ENCODE data around the gene COL4A6. TPM values are rescaled to one million over a fixed set of nuclear protein-coding genes. Genes with fewer than 3 reads are reported as not detected.

The COL4A6 gene
- total and polyA plus RNA-seq, 2 of the 8 experiments (the other 6 are each of a cell fraction or from before 2014, with no cell fraction given) = 5.9 to 11.8 TPM

DNA sequence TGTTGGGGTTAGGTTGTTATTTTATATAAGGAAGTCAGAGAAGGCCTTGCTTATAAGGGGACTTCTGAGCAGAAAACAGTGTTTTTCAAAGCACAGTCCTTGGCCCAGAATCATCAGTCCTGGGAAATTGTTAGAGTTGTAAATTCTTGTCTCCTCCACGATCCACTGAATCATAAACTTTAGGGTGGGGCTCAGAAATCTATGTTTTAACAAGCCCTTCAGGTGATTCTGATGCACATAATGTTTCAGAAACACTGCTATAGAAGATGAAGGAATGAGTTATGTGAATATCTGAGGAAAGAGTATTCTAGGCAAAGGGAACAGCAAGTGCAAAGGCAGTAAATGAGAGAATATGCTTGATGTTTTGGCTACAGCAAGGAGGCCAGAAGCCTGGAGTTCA, 121.8 kb downstream of the COL4A6 start:
- Histone ChIP-seq H3K56ac (replicated peaks; ENCODE audit: insufficient read length, low read depth, low read length) (no peak overlapping the region), H3K9me3 (ENCODE audit: insufficient read depth in 2 of 2, low read depth in 1 of 2, low read length in 1 of 2) (no peaks in the 10 kb centered on the region), H2BK15ac (ENCODE audit: low read length) (no peak overlapping the region), H3K4me2 (ENCODE audit: insufficient read depth in 1 of 2, low read depth in 2 of 2, low read length in 2 of 2) (no peak overlapping the region), H2BK5ac (ENCODE audit: low read depth, low read length) (no peak overlapping the region), H4K20me1 (replicated peaks in 1 of 2; ENCODE audit: control insufficient read depth in 1 of 2, insufficient read depth in 2 of 2, low read length in 2 of 2) (no peaks in the 10 kb centered on the region), H3K23me2 (ENCODE audit: low read depth, low read length) (no peaks in the 10 kb centered on the region), H3K36me3 (ENCODE audit: control insufficient read depth in 2 of 4, insufficient read depth in 4 of 4, low read length in 3 of 4) (no peaks in the 10 kb centered on the region), H3K9ac (replicated peaks in 1 of 4; ENCODE audit: extremely low read depth in 1 of 4, low read depth in 3 of 4, low read length in 3 of 4) (no peak overlapping the region), H3K18ac (ENCODE audit: extremely low read depth, low read length) (no peak overlapping the region), H2BK20ac (ENCODE audit: low read length) (no peak overlapping the region), H2AK5ac (ENCODE audit: low read depth, low read length) (no peak overlapping the region), H2AFZ (ENCODE audit: low read length) (no peak overlapping the region), H4K91ac (replicated peaks; ENCODE audit: insufficient read length, low read length) (no peak overlapping the region), H2BK120ac (replicated peaks; ENCODE audit: low read depth, low read length) (no peak overlapping the region), H3K4me3 (ENCODE audit: extremely low read depth in 1 of 4, insufficient read depth in 2 of 4, low read depth in 3 of 4, low read length in 4 of 4) (no peak overlapping the region), H3K4me1 (replicated peaks in 1 of 4; ENCODE audit: control insufficient read depth in 3 of 4, insufficient read depth in 4 of 4, low read length in 3 of 4) (no peaks in the 10 kb centered on the region), H3K27ac (ENCODE audit: low read depth, low read length) (no peak overlapping the region), H3K27me3 (replicated peaks in 1 of 4; ENCODE audit: control insufficient read depth in 3 of 4, extremely low read depth in 1 of 4, insufficient read depth in 3 of 4, low read length in 3 of 4) (no peaks in the 10 kb centered on the region; a peak in 1 of 7 replicates), H3K79me2 (ENCODE audit: control insufficient read depth in 1 of 2, insufficient read depth in 2 of 2, low read length in 2 of 2) (no peaks in the 10 kb centered on the region), H3K4ac (replicated peaks; ENCODE audit: insufficient read length, low read depth, low read length) (no peak overlapping the region), H3K14ac (ENCODE audit: insufficient read length) (no peak overlapping the region), H2BK12ac (ENCODE audit: low read depth, low read length) (no peak overlapping the region), H3K79me1 (ENCODE audit: low read depth, low read length) (no peaks in the 10 kb centered on the region), H4K5ac (ENCODE audit: insufficient read length, low read depth, low read length) (no peak overlapping the region), H4K8ac (ENCODE audit: extremely low read depth, insufficient read depth, low read length) (no peak overlapping the region), H3K23ac (ENCODE audit: insufficient read length) (no peak overlapping the region)
- DNase-seq (ENCODE audit: low read depth in 1 of 2, low spot score in 2 of 2) = no peak
- POLR2A ChIA-PET (ENCODE audit: partially characterized antibody) = no interaction called here
- WGBS, 2 experiments (ENCODE audit: extremely low coverage in 1 of 2, insufficient coverage in 1 of 2, insufficient read length in 1 of 2, insufficient replicate concordance in 2 of 2, low coverage in 1 of 2, low lambda C conversion rate in 2 of 2, missing lambda C conversion rate in 1 of 2) = 90% methylated on average over 1 of the region's 1 CpG; no CpG with 5 or more reads in 1 of the 2 experiments
- CTCF ChIA-PET (ENCODE audit: partially characterized antibody) = interaction anchor here (0.7 kb wide), 1 partner anchor 24 kb away, joined by 5 read pairs; no protein-coding TSS in a partner anchor
- FAIRE-seq = no peak
- TF ChIP-seq CHD1 (IDR thresholded peaks at IDR 0.05; ENCODE audit: low read depth, low read length) = no peak
- no peak for TF ChIP-seq BCL11A (IDR thresholded peaks at IDR 0.05; ENCODE audit: low read depth in 2 of 2, low read length in 2 of 2)
- TF ChIP-seq BRCA1 (IDR thresholded peaks at IDR 0.05; ENCODE audit: low read depth, low read length) = no peak
- TF ChIP-seq ZNF274 (IDR thresholded peaks at IDR 0.05; ENCODE audit: borderline replicate concordance, extremely low read depth, low read length) = no peak
- no peak for TF ChIP-seq KDM5A (IDR thresholded peaks at IDR 0.05; ENCODE audit: low read length)
- no peak for TF ChIP-seq BACH1 (IDR thresholded peaks at IDR 0.05; ENCODE audit: low read length)
- no peak for TF ChIP-seq CREB1 (IDR thresholded peaks at IDR 0.05)
- no peak for TF ChIP-seq YY1 (IDR thresholded peaks at IDR 0.05; ENCODE audit: low read depth, low read length)
- TF ChIP-seq SAP30 (IDR thresholded peaks at IDR 0.05; ENCODE audit: insufficient read depth, insufficient replicate concordance, low read length) = no peak
- no peak for TF ChIP-seq NRF1 (IDR thresholded peaks at IDR 0.05; ENCODE audit: low read depth, low read length)

All from H1 (cell line).